Gastroesophageal sphincter (tissue), 4 donors: ENCODE measurements around the gene SCN11A. TPM values are rescaled to one million over a fixed set of nuclear protein-coding genes. Genes with fewer than 3 reads are reported as not detected.

Experiments used
- ATAC-seq: fragments of 150-250 bp; one replicate; pipeline ENCODE4 v1.9.1; 2016; ENCODE audit warnings: mild to moderate bottlenecking, moderate library complexity
- H3K27ac ChIP-seq, 4 donors: fragments of 200-600 bp; sonication (generic) in 3 of 4; 1 replicate in 3 of 4; 2 replicates in 1 of 4; pipeline ENCODE4 v1.5.1; 2016 to 2019
- H3K27me3 ChIP-seq: fragments of 200-600 bp; sonication (generic); one replicate; pipeline ENCODE4 v1.5.1; 2019
- H3K36me3 ChIP-seq, 2 donors: fragments of 200-600 bp; sonication (generic); one replicate each; pipeline ENCODE4 v1.5.1; 2019; ENCODE audit warnings: control low read depth in 1 of 2
- H3K4me1 ChIP-seq, 3 donors: fragments of 200-600 bp; sonication (generic); 1 replicate in 2 of 3; 2 replicates in 1 of 3; pipeline ENCODE4 v1.5.1; 2016 to 2019; ENCODE audit warnings: control low read depth in 2 of 3
- H3K4me3 ChIP-seq, 2 donors: fragments of 200-600 bp; sonication (generic); one replicate each; pipeline ENCODE4 v1.5.1; 2019; ENCODE audit warnings: mild to moderate bottlenecking in 1 of 2, moderate library complexity in 1 of 2
- H3K9me3 ChIP-seq, 3 donors: fragments of 200-600 bp; sonication (generic); one replicate each; pipeline ENCODE4 v1.5.1; 2017 to 2019; ENCODE audit warnings: control low read depth in 2 of 3
- EP300 ChIP-seq: sonication (generic); formaldehyde crosslinking; IDR thresholded peaks from one replicate; pipeline ENCODE4 v1.6.1; 2017; ENCODE audit warnings: antibody characterized with exemption, mild to moderate bottlenecking
- POLR2A ChIP-seq, 2 donors: fragments of 450-650 bp; IDR thresholded peaks; one replicate each; pipeline ENCODE4 v1.6.1; 2017; ENCODE audit warnings: antibody characterized with exemption in 2 of 2, mild to moderate bottlenecking in 2 of 2, moderate library complexity in 1 of 2
- POLR2AphosphoS5 ChIP-seq: sonication (generic); formaldehyde crosslinking; IDR thresholded peaks from one replicate; pipeline ENCODE4 v1.6.1; 2017; ENCODE audit warnings: antibody characterized with exemption
- WGBS, 2 donors: methylation state at CpG; one replicate each; pipeline ENCODE4 v1.1.5; 2018; ENCODE audit warnings: low coverage in 1 of 2; 5-methylcytosine and 5-hydroxymethylcytosine counted together
- small RNA-seq, 4 donors: library from RNA; depleted of rRNA; stranded (forward); fragments of <200 nt; gene quantifications; one replicate each; pipeline ENCODE3, GENCODE V24; 2016
- total RNA-seq, 4 donors: library from RNA; depleted of rRNA; stranded (reverse); fragments of >200 nt; gene quantifications; one replicate each; pipeline ENCODE4 v1.1.0, GENCODE V29; 2016
- TF ChIP-seq, protein P1 (sequence below), 4 experiments: fragments of 200-600 bp in 2 of 4; fragments of 450-650 bp in 2 of 4; sonication (generic) in 1 of 4; IDR thresholded peaks; one replicate each; pipeline ENCODE4 v1.5.1; 2017 to 2019; ENCODE audit warnings: antibody characterized with exemption in 4 of 4, mild to moderate bottlenecking in 2 of 4, moderate library complexity in 2 of 4

Gene SCN11A
- total RNA-seq, 4 donors from 2014 or later: 0.15 to 0.57 (median 0.27) TPM; not detected in 1

DNA sequence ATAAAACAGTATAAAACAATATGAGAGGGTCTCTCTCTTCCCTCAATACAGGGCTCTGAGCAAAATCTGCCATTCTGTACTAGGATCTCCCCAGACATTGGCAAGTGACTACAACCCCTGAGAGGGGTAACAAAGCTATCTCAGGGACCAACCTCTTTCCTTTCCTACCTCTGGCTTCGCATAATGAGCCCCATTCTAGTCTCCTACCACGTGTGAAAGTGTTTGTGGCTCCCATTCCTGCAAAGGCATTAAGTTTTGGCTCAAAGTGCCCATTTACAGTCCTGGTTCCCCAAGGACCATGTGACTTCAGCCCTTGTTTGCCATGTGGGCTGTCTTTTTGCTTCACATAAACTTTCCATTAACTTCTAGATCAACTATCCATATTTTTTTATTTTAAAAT lies 46.4 kb downstream of the SCN11A start:
- Histone ChIP-seq H3K9me3 (peaks cover 0 to 5% (median 0%) of the 10 kb centered on the region in 3 donors), H3K36me3 (no peaks in the 10 kb centered on the region), H3K4me1 (no peaks in the 10 kb centered on the region), H3K4me3 (no peak overlapping the region), H3K27ac (no peak overlapping the region), H3K27me3 (no peaks in the 10 kb centered on the region)
- 24% methylated on average over 2 of the region's 2 CpGs; no CpG with 5 or more reads in 1 of the 2 donors for WGBS, 2 donors
- no peak for ATAC-seq
- no peak for TF ChIP-seq POLR2A (IDR thresholded peaks at IDR 0.05)
- no peak for TF ChIP-seq POLR2AphosphoS5
- TF ChIP-seq EP300: no peak
- TF ChIP-seq, protein P1, sequence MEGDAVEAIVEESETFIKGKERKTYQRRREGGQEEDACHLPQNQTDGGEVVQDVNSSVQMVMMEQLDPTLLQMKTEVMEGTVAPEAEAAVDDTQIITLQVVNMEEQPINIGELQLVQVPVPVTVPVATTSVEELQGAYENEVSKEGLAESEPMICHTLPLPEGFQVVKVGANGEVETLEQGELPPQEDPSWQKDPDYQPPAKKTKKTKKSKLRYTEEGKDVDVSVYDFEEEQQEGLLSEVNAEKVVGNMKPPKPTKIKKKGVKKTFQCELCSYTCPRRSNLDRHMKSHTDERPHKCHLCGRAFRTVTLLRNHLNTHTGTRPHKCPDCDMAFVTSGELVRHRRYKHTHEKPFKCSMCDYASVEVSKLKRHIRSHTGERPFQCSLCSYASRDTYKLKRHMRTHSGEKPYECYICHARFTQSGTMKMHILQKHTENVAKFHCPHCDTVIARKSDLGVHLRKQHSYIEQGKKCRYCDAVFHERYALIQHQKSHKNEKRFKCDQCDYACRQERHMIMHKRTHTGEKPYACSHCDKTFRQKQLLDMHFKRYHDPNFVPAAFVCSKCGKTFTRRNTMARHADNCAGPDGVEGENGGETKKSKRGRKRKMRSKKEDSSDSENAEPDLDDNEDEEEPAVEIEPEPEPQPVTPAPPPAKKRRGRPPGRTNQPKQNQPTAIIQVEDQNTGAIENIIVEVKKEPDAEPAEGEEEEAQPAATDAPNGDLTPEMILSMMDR (IDR thresholded peaks at IDR 0.05): no peak

Small RNA genes lying within 50 kb of the gene (small RNA-seq; reads per million reads assigned to genes)
- 0 reads per million in 4 donors for gene RNU6-1227P

Other genes starting within 250 kb of the SCN11A start
- under 1 TPM in 1 of 4 donors, not detected in 3; 0.15 TPM for gene SCN10A, start 235.7 kb downstream of the SCN11A start, total RNA-seq
- 10 to 100 TPM; 27.4 to 47.2 (median 38.0) TPM for gene WDR48, start 72 bp upstream of the SCN11A start, total RNA-seq
- 10 to 100 TPM; 48.5 to 82.5 (median 76.8) TPM for gene GORASP1, start 55.7 kb upstream of the SCN11A start, total RNA-seq
- gene TTC21A, start 55.7 kb upstream of the SCN11A start, total RNA-seq: 1 to 10 TPM in 3 of 4 donors, under 1 TPM in 1; 0.54 to 8.5 (median 5.0) TPM
- gene CSRNP1, start 101.6 kb upstream of the SCN11A start, total RNA-seq: 10 to 100 TPM; 30.4 to 59.0 (median 40.8) TPM
- gene XIRP1, start 140.7 kb upstream of the SCN11A start, total RNA-seq: under 1 TPM in 1 of 4 donors, not detected in 3; 0.40 TPM
- under 1 TPM; 0.31 to 0.94 (median 0.66) TPM for gene CX3CR1, start 228.1 kb upstream of the SCN11A start, total RNA-seq